Astrocyte (in vitro differentiated cells and primary cell): ENCODE measurements around the gene DCUN1D1.

Experiments
- EZH2 ChIP-seq: IDR thresholded peaks from 2 replicates; pipeline ENCODE4 v1.6.1; 2012; ENCODE audit warnings: mild to moderate bottlenecking, low read length, inconsistent platforms; ENCODE audit not compliant: insufficient read depth
- TF ChIP-seq, protein P1 (sequence below): IDR thresholded peaks from 2 replicates; pipeline ENCODE4 v1.5.1; 2011; ENCODE audit warnings: low read depth, mild to moderate bottlenecking, inconsistent platforms, low read length, moderate library complexity; ENCODE audit not compliant: insufficient read depth

DNA sequence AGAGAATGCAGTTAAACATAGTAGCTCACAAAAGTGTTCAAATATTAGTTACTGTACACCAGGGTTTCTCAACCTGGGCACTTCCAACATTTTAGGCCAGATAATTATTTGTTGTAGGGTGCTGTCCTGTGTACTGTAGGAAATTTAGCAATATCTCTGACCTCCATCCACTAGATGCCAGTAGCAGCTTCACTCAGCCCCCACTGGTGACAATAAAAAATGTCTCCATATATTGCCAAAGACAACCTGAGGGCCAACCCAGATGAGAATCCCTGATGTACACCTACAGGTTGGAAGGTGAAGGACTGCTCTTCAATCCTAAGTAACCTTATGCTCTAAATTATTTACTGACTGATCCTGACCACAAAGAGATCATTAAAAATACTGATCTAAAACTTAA lies 32.5 kb downstream of the DCUN1D1 start:
- no peak for TF ChIP-seq EZH2
- TF ChIP-seq, protein P1, sequence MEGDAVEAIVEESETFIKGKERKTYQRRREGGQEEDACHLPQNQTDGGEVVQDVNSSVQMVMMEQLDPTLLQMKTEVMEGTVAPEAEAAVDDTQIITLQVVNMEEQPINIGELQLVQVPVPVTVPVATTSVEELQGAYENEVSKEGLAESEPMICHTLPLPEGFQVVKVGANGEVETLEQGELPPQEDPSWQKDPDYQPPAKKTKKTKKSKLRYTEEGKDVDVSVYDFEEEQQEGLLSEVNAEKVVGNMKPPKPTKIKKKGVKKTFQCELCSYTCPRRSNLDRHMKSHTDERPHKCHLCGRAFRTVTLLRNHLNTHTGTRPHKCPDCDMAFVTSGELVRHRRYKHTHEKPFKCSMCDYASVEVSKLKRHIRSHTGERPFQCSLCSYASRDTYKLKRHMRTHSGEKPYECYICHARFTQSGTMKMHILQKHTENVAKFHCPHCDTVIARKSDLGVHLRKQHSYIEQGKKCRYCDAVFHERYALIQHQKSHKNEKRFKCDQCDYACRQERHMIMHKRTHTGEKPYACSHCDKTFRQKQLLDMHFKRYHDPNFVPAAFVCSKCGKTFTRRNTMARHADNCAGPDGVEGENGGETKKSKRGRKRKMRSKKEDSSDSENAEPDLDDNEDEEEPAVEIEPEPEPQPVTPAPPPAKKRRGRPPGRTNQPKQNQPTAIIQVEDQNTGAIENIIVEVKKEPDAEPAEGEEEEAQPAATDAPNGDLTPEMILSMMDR, result no peak
